Upper lobe of left lung (tissue), 6 donors: ENCODE measurements around the gene AMPD1. TPM values are rescaled to one million over a fixed set of nuclear protein-coding genes. Genes with fewer than 3 reads are reported as not detected.

Experiments used
- ATAC-seq, 2 donors: fragments of 200-7000 bp; cut with Tn5 transposase; one replicate each; pipeline ENCODE4 v1.9.1; 2022; ENCODE audit warnings: mild to moderate bottlenecking in 2 of 2, moderate library complexity in 2 of 2; ENCODE audit not compliant: low FRiP score in 2 of 2
- DNase-seq, 2 donors: peaks; one replicate each; pipeline ENCODE4 v3.0.0-alpha.2; 2019 to 2020
- H3K27ac ChIP-seq, 4 donors: fragments of 200-600 bp; sonication (generic); one replicate each; pipeline ENCODE4 v1.5.1; 2016 to 2019
- H3K27me3 ChIP-seq, 4 donors: fragments of 200-600 bp; sonication (generic); one replicate each; pipeline ENCODE4 v1.5.1; 2017 to 2019
- H3K36me3 ChIP-seq, 4 donors: fragments of 200-600 bp; sonication (generic); one replicate each; pipeline ENCODE4 v1.5.1; 2016 to 2019
- H3K4me1 ChIP-seq, 4 donors: fragments of 200-600 bp; sonication (generic); one replicate each; pipeline ENCODE4 v1.5.1; 2018 to 2019
- H3K4me3 ChIP-seq, 4 donors: fragments of 200-600 bp; sonication (generic); one replicate each; pipeline ENCODE4 v1.5.1; 2017 to 2019; ENCODE audit warnings: mild to moderate bottlenecking in 2 of 4, moderate library complexity in 1 of 4
- H3K9me3 ChIP-seq, 4 donors: fragments of 200-600 bp; sonication (generic); one replicate each; pipeline ENCODE4 v1.5.1; 2018 to 2019
- EP300 ChIP-seq, 4 donors: sonication (generic); formaldehyde crosslinking; IDR thresholded peaks; one replicate each; pipeline ENCODE4 v1.5.1; 2017; ENCODE audit warnings: antibody characterized with exemption in 4 of 4, control low read depth in 2 of 4
- POLR2A ChIP-seq, 4 donors: fragments of 450-650 bp; IDR thresholded peaks; one replicate each; pipeline ENCODE4 v1.5.1; 2016 to 2017; ENCODE audit warnings: antibody characterized with exemption in 4 of 4, mild to moderate bottlenecking in 2 of 4
- POLR2AphosphoS5 ChIP-seq, 2 donors: sonication (generic); formaldehyde crosslinking; IDR thresholded peaks; one replicate each; pipeline ENCODE4 v1.5.1; 2017; ENCODE audit warnings: antibody characterized with exemption in 2 of 2
- WGBS, 2 donors: methylation state at CpG; one replicate each; pipeline ENCODE4 v1.1.5; 2017 to 2018; 5-methylcytosine and 5-hydroxymethylcytosine counted together
- total RNA-seq, 6 donors: library from RNA; depleted of rRNA in 4 of 6; stranded (reverse); fragments of >200 nt in 4 of 6; gene quantifications; one replicate each; pipeline versions ENCODE4 v1.1.0 to v1.2.1, GENCODE V29; 2016 to 2021
- TF ChIP-seq, protein P1 (sequence below), 6 experiments: fragments of 450-650 bp in 4 of 6; fragments of 200-600 bp in 2 of 6; sonication (generic) in 2 of 6; IDR thresholded peaks; one replicate each; pipeline ENCODE4 v1.5.1; 2016 to 2019; ENCODE audit warnings: antibody characterized with exemption in 6 of 6
- donor health status: DM: no; HTN: no; CAD: no; lungs with moderate emphysema.
- donor health status: DM: no; HTN: yes; CAD: no; lungs with severe emphysema.

Gene AMPD1
- total RNA-seq, 6 donors from 2014 or later: 0.26 to 0.77 (median 0.30) TPM; not detected in 3

DNA sequence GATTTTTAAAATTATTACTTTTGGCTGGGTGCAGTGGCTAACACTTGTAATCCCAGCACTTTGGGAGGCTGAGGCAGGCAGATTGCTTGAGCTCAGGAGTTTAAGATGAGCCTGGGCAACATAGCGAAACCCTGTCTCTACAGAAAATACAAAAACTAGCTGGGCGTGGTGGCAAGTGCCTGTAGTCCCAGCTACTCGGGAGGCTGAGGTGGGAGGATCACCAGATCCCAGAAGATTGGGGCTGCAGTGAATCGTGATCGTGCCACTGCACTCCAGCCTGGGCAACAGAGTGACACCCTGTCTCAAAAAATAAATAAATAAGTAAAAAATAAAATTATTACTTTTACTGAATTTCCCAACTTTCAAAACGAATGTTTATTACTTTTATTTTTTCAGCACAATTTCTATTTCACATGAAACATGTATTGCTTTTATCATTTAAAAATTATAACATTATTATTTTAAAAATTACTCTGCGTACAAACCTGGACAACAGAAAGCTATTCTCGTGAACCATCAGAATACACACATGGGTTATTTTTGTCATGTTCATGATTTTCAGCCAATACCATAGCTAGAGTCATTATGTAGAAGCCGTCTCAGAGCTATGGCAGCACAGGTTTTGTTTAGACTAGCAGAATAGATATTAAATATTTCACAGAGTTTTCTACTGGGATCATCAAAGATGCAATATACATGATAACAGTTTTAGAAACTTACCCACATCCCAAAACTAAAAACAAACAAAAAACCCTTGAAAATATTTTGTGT lies 621 bp downstream of the AMPD1 start:
- ATAC-seq (no peak), DNase-seq (no peak)
- no peaks in the 10 kb centered on the region for H3K9me3 ChIP-seq
- 82 to 85% methylated on average over 9 of the region's 9 CpGs for WGBS, 2 donors
- TF ChIP-seq EP300 (IDR thresholded peaks at IDR 0.05) (no peak), POLR2A (IDR thresholded peaks at IDR 0.05) (no peak), POLR2AphosphoS5 (IDR thresholded peaks at IDR 0.05) (no peak)
- TF ChIP-seq, protein P1, sequence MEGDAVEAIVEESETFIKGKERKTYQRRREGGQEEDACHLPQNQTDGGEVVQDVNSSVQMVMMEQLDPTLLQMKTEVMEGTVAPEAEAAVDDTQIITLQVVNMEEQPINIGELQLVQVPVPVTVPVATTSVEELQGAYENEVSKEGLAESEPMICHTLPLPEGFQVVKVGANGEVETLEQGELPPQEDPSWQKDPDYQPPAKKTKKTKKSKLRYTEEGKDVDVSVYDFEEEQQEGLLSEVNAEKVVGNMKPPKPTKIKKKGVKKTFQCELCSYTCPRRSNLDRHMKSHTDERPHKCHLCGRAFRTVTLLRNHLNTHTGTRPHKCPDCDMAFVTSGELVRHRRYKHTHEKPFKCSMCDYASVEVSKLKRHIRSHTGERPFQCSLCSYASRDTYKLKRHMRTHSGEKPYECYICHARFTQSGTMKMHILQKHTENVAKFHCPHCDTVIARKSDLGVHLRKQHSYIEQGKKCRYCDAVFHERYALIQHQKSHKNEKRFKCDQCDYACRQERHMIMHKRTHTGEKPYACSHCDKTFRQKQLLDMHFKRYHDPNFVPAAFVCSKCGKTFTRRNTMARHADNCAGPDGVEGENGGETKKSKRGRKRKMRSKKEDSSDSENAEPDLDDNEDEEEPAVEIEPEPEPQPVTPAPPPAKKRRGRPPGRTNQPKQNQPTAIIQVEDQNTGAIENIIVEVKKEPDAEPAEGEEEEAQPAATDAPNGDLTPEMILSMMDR (IDR thresholded peaks at IDR 0.05): no peak
- no peaks in the 10 kb centered on the region for H3K36me3 ChIP-seq
- no peaks in the 10 kb centered on the region for H3K4me1 ChIP-seq
- H3K4me3 ChIP-seq: no peak overlapping the region
- H3K27me3 ChIP-seq: no peaks in the 10 kb centered on the region
- no peak overlapping the region for H3K27ac ChIP-seq

DNA sequence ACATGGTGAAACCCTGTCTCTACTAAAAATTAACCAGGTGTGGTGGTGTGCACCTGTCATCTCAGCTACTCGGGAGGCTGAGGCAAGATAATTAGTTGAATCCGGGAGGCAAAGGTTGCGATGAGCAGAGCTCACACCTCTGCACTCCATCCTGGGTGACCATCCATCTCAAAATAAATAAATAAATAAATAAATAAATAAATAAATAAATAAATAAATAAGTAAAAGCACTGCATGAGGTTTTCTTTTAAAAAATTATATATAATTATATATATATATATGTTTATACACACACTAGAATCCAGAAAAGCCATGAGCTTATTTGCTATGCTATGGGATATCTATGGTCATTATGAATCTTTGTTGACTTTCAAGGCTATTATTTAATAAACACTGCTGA lies 2.4 kb downstream of the AMPD1 start:
- Histone ChIP-seq H3K27me3 (no peaks in the 10 kb centered on the region), H3K36me3 (no peaks in the 10 kb centered on the region), H3K4me1 (no peaks in the 10 kb centered on the region), H3K4me3 (no peak overlapping the region), H3K9me3 (no peaks in the 10 kb centered on the region), H3K27ac (no peak overlapping the region)
- DNase-seq: no peak
- TF ChIP-seq, protein P1 (IDR thresholded peaks at IDR 0.05): no peak
- no peak for TF ChIP-seq POLR2AphosphoS5 (IDR thresholded peaks at IDR 0.05)
- no peak for ATAC-seq
- WGBS, 2 donors: 92 to 95% methylated on average over 3 of the region's 3 CpGs

DNA sequence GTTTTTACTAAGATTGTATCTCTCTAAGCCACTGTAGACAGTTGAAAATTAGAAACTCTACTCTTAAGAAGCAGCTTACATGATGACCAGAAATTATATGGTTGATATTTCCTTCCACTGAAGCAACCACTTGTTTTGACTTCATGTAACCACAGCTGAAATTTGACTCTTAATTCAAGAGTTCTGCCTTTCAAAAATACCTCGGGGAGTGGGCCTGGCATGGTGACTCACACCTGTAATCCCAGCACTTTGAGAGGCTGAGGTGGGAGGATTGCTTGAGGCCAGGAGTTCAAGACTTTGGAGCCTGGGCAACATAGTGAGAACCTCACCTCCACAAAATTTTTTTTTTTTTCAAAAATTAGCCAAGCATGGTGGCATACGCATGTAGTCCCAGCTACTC lies 4.3 kb downstream of the AMPD1 start:
- ATAC-seq: no peak
- DNase-seq: no peak
- no peak for TF ChIP-seq EP300 (IDR thresholded peaks at IDR 0.05)
- TF ChIP-seq POLR2AphosphoS5 (IDR thresholded peaks at IDR 0.05): no peak
- TF ChIP-seq, protein P1 (IDR thresholded peaks at IDR 0.05): no peak
- TF ChIP-seq POLR2A (IDR thresholded peaks at IDR 0.05): no peak
- no peaks in the 10 kb centered on the region for H3K36me3 ChIP-seq
- H3K4me1 ChIP-seq: no peaks in the 10 kb centered on the region
- no peaks in the 10 kb centered on the region for H3K27me3 ChIP-seq
- H3K27ac ChIP-seq: no peak overlapping the region
- no peaks in the 10 kb centered on the region for H3K9me3 ChIP-seq
- 72 to 74% methylated on average over 2 of the region's 2 CpGs for WGBS, 2 donors
- no peak overlapping the region for H3K4me3 ChIP-seq

DNA sequence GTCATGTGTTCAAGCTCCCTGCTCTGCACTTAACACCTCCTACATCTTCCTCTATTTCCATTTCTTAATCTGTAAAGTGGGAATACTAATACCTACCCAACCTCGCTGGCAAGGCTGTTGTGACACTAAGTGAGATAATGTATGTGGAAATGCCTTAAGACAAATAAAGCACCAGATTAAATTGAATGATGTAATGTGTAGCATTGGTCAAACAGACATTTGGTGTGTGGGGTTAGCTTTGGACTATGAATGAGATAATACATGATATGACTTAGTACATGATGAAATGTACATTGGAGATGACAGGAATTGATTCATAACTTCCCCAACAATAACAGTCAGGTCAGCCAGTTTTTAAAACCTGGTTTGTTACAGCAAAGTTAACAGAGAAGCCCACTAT lies 5.2 kb downstream of the AMPD1 start:
- no peak overlapping the region for H3K27ac ChIP-seq
- DNase-seq: no peak
- H3K36me3 ChIP-seq: no peaks in the 10 kb centered on the region
- ATAC-seq: no peak
- no peaks in the 10 kb centered on the region for H3K4me1 ChIP-seq
- WGBS, 2 donors: 69 to 72% methylated on average over 1 of the region's 1 CpG
- no peak overlapping the region for H3K4me3 ChIP-seq
- no peaks in the 10 kb centered on the region for H3K27me3 ChIP-seq
- no peaks in the 10 kb centered on the region for H3K9me3 ChIP-seq
- TF ChIP-seq POLR2A (IDR thresholded peaks at IDR 0.05) (no peak), POLR2AphosphoS5 (IDR thresholded peaks at IDR 0.05) (no peak), EP300 (IDR thresholded peaks at IDR 0.05) (no peak)
- TF ChIP-seq, protein P1 (IDR thresholded peaks at IDR 0.05): no peak

DNA sequence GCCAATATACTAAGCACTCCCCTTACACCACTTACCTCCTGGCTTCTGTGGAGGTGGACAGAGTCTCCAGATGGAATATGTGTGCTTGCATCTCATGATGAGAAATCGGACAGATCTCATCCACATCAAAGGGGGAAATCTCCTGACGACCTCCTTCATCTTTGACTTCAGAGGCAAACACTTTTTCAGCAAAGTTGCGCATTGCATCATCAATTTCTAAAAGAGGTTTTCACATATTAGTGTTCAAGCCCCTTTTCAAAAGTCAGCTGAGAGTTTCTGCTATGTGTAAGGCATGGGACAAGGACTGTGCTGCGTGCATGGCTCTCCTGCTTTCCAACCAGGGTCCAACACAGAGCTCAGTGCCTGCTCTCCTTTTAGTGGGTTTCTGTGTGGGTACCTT lies 6.8 kb downstream of the AMPD1 start:
- ATAC-seq (no peak), DNase-seq (no peak)
- Histone ChIP-seq H3K27me3 (no peaks in the 10 kb centered on the region), H3K4me3 (no peak overlapping the region), H3K27ac (no peak overlapping the region), H3K4me1 (no peaks in the 10 kb centered on the region), H3K36me3 (no peaks in the 10 kb centered on the region), H3K9me3 (no peaks in the 10 kb centered on the region)
- WGBS, 2 donors: 75 to 77% methylated on average over 4 of the region's 4 CpGs
- TF ChIP-seq POLR2A (IDR thresholded peaks at IDR 0.05): no peak
- TF ChIP-seq POLR2AphosphoS5 (IDR thresholded peaks at IDR 0.05): no peak
- no peak for TF ChIP-seq EP300 (IDR thresholded peaks at IDR 0.05)
- TF ChIP-seq, protein P1 (IDR thresholded peaks at IDR 0.05): no peak
